GM12878 (cell line): ENCODE data around the gene TBC1D3I.
"Not testable (repeated sequence)": the region's sequence is repeated elsewhere in the genome, so short reads cannot be mapped to it uniquely, and the experiment has no call there.

Experiments used
- CBX5 ChIP-seq: sonication (generic); IDR thresholded peaks from 2 replicates; pipeline ENCODE4 v1.6.1; 2016; ENCODE audit warnings: low read depth, moderate library complexity, mild to moderate bottlenecking, inconsistent platforms
- MYC ChIP-seq: IDR thresholded peaks from 2 replicates; pipeline ENCODE4 v1.6.1; 2011; ENCODE audit warnings: mild to moderate bottlenecking, low read length, moderate library complexity, inconsistent platforms; ENCODE audit not compliant: insufficient read depth, insufficient replicate concordance, insufficient read length, severe bottlenecking
- RAD21 ChIP-seq: IDR thresholded peaks from 2 replicates; pipeline ENCODE4 v1.6.1; 2011; ENCODE audit warnings: mild to moderate bottlenecking, low read depth, low read length, moderate library complexity; ENCODE audit not compliant: insufficient read depth
- SIX5 ChIP-seq: IDR thresholded peaks from 2 replicates; pipeline ENCODE4 v1.6.1; 2011; ENCODE audit warnings: mild to moderate bottlenecking, low read depth, low read length, moderate library complexity; ENCODE audit not compliant: severe bottlenecking
- TF ChIP-seq, protein P1 (sequence below), 3 experiments: IDR thresholded peaks in 2 of 3; conservative IDR thresholded peaks in 1 of 3; 2 replicates each; pipeline ENCODE4 v1.5.1; 2011; ENCODE audit warnings: low read depth in 3 of 3, low read length in 3 of 3, mild to moderate bottlenecking in 3 of 3, control low read depth in 2 of 3, moderate library complexity in 2 of 3, inconsistent platforms in 1 of 3, mixed read lengths in 1 of 3; ENCODE audit not compliant: control insufficient read depth in 2 of 3, insufficient read depth in 1 of 3; ENCODE audit errors: extremely low read depth in 1 of 3

DNA sequence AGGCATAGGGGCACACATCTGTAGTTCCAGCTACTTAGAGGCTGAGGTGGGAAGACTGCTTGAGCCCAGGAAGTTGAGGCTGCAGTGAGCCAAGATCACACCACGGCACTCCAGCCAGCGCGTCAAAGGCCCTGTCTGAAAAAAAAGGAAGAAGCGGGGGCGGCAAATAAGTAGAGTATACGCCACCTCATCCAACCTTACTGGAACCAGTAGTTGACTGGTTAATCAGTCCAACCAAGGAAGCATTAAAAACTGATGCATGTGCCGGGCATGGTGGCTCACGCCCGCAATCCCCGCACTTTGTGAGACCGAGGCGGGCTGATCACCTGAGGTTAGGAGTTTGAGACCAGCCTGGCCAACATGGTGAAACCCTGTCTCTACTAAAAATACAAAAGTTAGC lies 41.4 kb downstream of the TBC1D3I start:
- TF ChIP-seq RAD21, SIX5, CBX5, MYC: not testable (repeated sequence)
- TF ChIP-seq, protein P1, sequence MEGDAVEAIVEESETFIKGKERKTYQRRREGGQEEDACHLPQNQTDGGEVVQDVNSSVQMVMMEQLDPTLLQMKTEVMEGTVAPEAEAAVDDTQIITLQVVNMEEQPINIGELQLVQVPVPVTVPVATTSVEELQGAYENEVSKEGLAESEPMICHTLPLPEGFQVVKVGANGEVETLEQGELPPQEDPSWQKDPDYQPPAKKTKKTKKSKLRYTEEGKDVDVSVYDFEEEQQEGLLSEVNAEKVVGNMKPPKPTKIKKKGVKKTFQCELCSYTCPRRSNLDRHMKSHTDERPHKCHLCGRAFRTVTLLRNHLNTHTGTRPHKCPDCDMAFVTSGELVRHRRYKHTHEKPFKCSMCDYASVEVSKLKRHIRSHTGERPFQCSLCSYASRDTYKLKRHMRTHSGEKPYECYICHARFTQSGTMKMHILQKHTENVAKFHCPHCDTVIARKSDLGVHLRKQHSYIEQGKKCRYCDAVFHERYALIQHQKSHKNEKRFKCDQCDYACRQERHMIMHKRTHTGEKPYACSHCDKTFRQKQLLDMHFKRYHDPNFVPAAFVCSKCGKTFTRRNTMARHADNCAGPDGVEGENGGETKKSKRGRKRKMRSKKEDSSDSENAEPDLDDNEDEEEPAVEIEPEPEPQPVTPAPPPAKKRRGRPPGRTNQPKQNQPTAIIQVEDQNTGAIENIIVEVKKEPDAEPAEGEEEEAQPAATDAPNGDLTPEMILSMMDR (IDR thresholded peaks at IDR 0.05 in 2 of 3, conservative IDR thresholded peaks at IDR 0.05 in 1 of 3; ENCODE audit: control insufficient read depth in 2 of 3, extremely low read depth in 1 of 3, insufficient read depth in 1 of 3, low read depth in 3 of 3, low read length in 3 of 3) = not testable (repeated sequence)
